ENCODE measurements around the gene RABEPK. TPM values are rescaled to one million over a fixed set of nuclear protein-coding genes. Genes with fewer than 3 reads are reported as not detected.
A peak's percentile ranks its signal among the peaks of the same experiment; 100 is the strongest.
"Not testable (repeated sequence)": the region's sequence is repeated elsewhere in the genome, so short reads cannot be mapped to it uniquely, and the experiment has no call there.

RABEPK gene
- total and polyA plus RNA-seq, 8 donors: 13.9 to 28.4 (median 24.0) TPM

DNA sequence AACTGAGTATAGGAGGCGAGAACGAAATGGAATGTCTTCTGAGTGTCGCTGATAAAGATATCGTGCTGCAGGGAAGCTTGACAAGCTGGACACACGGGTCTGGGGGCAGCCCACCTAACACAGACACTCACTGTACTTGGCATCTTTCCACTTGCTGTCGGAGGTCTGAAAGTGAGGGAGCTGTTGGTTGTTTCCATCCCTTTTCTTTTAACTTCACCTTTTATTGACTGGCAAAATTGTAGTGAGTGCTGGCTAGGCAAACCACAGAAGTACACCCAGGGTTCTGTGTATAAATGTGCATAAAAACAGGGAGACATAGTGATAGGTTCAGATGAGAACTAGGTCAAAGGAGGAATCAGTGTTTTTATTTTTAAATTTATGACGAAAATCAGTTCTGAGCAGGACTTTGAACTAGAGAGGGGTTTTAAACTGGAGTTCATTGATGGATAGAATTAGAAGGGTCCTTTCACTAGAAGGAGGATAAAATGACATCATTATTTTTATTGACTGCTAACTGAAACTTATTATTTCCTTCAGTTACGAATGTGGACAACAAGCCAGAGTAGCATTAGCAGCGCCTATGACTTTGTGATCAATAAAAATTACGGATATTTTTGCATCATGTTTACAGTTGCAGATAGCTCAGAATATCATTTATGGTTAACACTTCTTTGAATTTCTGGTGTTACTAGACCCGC, 62.1 kb downstream of the RABEPK start:
- no peaks in the 10 kb centered on the region for H3K9me3 ChIP-seq
- H3K27me3 ChIP-seq: no peaks in the 10 kb centered on the region
- DNase-seq (peak in 2 of 4 donors; percentile 22 to 42), ATAC-seq (peak; percentile 10)
- peaks cover 0 to 32% of the 10 kb centered on the region in 2 donors for H3K36me3 ChIP-seq
- H3K4me3 ChIP-seq: peak overlapping the region; percentile 92 to 97
- intact Hi-C loops (cut with DNase I): no loop called here
- H3K4me1 ChIP-seq: peaks cover 8 to 64% of the 10 kb centered on the region in 2 donors
- TF ChIP-seq, protein P1, sequence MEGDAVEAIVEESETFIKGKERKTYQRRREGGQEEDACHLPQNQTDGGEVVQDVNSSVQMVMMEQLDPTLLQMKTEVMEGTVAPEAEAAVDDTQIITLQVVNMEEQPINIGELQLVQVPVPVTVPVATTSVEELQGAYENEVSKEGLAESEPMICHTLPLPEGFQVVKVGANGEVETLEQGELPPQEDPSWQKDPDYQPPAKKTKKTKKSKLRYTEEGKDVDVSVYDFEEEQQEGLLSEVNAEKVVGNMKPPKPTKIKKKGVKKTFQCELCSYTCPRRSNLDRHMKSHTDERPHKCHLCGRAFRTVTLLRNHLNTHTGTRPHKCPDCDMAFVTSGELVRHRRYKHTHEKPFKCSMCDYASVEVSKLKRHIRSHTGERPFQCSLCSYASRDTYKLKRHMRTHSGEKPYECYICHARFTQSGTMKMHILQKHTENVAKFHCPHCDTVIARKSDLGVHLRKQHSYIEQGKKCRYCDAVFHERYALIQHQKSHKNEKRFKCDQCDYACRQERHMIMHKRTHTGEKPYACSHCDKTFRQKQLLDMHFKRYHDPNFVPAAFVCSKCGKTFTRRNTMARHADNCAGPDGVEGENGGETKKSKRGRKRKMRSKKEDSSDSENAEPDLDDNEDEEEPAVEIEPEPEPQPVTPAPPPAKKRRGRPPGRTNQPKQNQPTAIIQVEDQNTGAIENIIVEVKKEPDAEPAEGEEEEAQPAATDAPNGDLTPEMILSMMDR (IDR thresholded peaks at IDR 0.05): no peak
- H3K27ac ChIP-seq: peak overlapping the region in 1 of 2 donors; percentile 90

DNA sequence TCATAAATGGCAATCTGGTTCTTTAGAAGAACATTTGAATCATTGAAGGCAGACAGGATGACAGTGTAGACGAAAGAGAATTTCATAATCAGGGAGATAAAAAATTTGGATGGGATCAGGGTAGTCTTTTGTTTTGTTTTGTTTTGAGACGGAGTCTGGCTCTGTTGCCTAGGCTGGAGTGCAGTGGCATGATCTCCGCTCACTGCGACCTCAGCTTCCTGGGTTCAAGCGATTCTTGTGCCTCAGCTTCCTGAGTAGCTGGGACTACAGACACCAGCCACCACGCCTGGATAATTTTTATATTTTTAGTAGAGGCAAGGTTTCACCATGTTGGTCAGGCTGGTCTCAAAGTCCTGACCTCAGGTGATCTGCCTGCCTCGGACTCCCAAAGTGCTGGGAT, 63.7 kb downstream of the RABEPK start:
- intact Hi-C loops (cut with DNase I); H3K27me3 ChIP-seq; H3K9me3 ChIP-seq; DNase-seq; H3K27ac ChIP-seq; H3K4me3 ChIP-seq; ATAC-seq: not testable (repeated sequence)
- Histone ChIP-seq H3K4me1 (peaks cover 8 to 51% of the 10 kb centered on the region in 2 donors), H3K36me3 (peaks cover 0 to 34% of the 10 kb centered on the region in 2 donors)

DNA sequence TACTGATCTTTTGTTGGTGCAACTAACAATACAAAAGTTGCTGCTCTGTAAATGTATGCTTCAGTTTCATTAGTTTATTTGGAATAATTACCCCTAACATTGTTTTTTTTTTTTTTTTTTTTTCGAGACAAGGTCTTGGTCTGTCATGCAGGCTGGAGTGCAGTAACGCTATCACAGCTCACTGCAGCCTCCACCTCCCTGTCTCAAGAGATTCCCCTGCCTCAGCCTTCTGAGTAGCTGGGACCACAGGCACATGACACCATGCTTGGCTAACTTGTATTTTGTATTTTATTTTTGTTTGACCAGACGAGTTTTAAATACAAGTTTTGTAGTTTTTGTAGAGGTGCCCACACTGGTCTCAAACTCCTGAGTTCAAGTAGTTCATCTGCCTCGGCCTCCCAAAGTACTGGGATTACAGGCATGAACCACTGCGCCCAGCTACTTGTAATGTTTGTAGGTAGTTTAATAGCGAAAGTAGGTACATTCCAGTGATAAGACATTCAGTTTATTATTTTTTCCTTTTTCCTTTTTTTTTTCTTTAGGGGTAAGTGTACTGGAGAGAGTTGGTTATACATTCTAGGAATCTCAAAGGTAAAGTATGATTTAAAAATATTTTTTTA, 68.2 kb downstream of the RABEPK start:
- H3K4me3 ChIP-seq: no peak overlapping the region
- H3K36me3 ChIP-seq: peaks cover 0 to 46% of the 10 kb centered on the region in 2 donors
- ATAC-seq (peak; percentile 67), DNase-seq (no peak)
- TF ChIP-seq, protein P1 (IDR thresholded peaks at IDR 0.05): no peak
- no peaks in the 10 kb centered on the region for H3K27me3 ChIP-seq
- intact Hi-C loops (cut with DNase I): no loop called here
- H3K4me1 ChIP-seq: peaks cover 18 to 39% of the 10 kb centered on the region in 2 donors
- no peak overlapping the region for H3K27ac ChIP-seq
- H3K9me3 ChIP-seq: no peaks in the 10 kb centered on the region

DNA sequence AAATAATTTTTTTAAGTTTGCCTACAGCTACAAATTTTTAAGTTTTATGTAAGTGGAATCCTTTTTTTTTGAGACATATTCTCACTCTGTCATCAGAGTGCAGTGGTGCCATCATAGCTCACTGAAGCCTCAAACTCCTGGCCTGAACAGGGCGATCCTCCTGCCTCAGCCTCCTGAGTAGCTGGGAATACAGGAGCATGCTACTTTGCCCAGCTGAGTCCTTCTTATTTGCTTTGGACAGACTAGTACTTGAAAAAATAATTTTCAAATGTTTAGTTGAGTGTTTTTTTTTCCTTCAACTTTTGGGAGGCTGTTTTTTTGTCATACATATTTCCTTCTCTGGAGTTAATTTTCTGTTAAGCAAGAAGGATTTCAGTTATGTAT, 68.7 kb downstream of the RABEPK start:
- no peak overlapping the region for H3K4me3 ChIP-seq
- peaks cover 21 to 39% of the 10 kb centered on the region in 2 donors for H3K4me1 ChIP-seq
- H3K36me3 ChIP-seq: peaks cover 0 to 43% of the 10 kb centered on the region in 2 donors
- no peaks in the 10 kb centered on the region for H3K9me3 ChIP-seq
- no peak overlapping the region for H3K27ac ChIP-seq
- ATAC-seq (peak; percentile 53), DNase-seq (no peak)
- intact Hi-C loops (cut with DNase I): no loop called here
- TF ChIP-seq, protein P1 (IDR thresholded peaks at IDR 0.05): no peak
- no peaks in the 10 kb centered on the region for H3K27me3 ChIP-seq

DNA sequence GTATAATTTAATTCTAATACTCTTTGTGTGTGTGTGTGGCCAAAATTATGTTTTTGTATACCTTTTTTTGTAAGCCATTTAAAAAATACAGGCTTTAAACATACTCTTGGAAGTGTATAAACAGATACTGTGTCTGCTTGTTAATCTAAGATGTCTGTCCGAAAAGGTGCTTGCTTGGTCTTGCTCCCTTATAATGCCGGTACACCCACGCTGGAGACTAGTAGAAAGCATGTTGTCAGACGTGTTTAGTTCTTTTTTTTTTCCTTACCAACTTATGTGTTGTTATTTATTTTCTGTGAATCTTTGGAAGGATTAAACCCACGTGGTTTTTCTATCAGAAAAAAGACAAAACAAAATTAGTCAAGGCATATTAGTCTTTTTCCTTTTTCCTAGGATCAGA, 70.7 kb downstream of the RABEPK start:
- H3K4me1 ChIP-seq: peaks cover 21 to 31% of the 10 kb centered on the region in 2 donors
- no peak overlapping the region for H3K4me3 ChIP-seq
- TF ChIP-seq, protein P1 (IDR thresholded peaks at IDR 0.05): no peak
- intact Hi-C loops (cut with DNase I): no loop called here
- peak overlapping the region in 1 of 2 donors; percentile 70 for H3K27ac ChIP-seq
- DNase-seq: no peak
- no peaks in the 10 kb centered on the region for H3K27me3 ChIP-seq
- H3K9me3 ChIP-seq: no peaks in the 10 kb centered on the region
- no peak for ATAC-seq
- H3K36me3 ChIP-seq: peaks cover 0 to 28% of the 10 kb centered on the region in 2 donors

Data from left lung (tissue), 10 donors.